NCI-H82 treated with DMSO at 0.1 percent for 48 hours (cell line): ENCODE data around the gene SMIM23.

Experiments
- DNase-seq: peaks from one replicate; lab custom pipeline; 2025; ENCODE audit not compliant: unreplicated experiment; lab: John Stamatoyannopoulos, UW

Gene SMIM23

DNA sequence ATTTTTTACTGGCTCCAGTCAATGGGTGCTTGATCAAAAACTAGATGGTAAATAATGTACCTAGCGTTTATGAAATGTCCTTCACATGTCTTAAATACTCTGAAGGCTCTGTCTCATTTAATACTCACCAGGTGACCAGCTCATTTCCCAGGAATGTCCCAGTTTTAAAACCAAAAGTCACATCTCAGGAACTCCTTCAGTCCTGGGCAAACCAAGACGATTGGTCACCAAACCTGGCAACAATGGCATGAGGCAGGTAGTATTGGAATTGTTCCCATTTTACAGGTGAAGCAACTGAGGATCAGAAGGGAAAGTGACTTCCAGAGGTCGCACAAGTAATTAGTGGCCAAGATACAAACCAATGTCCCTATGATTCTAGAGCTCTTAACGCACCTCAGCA, 27.7 kb downstream of the SMIM23 start:
- DNase-seq, result no peak

DNA sequence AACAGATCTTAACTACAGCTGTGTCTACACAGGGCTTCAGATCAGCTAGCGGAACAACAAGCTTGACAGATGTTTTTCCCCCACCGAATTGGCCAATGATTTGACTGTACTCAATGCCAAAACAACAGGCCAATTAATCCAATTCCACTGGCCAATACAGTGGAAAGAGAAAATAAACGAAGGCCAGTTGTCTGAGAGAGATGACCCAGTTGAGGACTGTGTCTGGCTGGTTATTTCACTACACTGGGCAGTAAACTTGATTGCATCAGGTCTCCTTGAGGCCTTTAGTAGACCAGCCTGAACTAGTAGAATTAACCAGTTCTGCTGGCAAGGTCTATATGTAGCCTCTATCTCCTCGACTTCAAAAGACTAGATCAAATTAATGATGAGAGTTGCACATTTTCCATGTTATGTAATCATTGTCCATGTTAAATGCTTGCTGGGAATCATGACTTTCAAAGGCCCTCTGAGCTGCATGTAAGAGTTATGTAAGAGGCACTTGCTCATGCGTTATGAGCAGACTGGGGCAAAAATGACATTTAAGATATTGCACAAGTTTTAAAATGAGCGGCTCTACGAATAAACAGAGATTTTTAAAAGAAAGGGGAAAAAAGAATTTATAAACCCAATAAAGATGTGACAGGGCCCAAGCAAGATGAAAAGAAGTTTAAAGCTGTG, 28.3 kb downstream of the SMIM23 start:
- DNase-seq, result no peak

DNA sequence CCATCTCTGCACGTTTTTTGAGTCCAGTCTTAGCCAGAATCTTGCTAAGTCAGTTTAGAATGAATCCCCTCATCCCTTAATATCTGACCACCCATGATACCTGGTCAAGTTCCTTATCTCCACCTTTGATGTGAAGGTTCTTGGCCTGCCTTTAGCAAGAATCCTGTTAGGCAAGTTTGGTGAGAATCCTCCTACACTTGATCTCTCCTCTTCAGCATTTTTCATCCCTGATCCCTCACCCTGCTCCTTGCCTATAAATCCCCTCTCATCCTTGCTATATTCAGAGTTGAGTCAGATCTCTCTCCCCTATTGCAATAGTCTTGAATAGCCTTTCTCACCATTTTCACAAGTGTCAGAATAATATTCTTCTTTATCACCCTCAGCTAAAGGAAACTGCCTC, 31.0 kb downstream of the SMIM23 start:
- DNase-seq, result no peak

DNA sequence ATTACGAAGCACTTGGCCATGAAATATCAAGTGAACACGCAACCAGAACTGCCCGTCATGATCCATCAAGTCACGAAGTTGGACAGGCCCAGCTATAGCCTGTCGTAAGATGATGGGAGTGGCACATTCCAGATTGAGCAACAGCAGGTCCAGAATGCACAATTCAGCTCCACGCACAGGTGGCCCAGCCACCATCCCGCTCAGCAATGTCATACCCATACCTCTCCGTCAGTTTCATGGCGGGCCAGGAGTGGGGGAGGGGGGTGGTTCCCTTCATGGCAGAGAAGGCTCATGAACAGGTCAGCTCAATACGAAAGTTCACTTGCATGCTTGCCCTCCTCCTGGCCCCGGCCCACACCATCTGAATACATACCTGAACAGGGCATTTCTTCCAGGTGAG, 34.9 kb downstream of the SMIM23 start:
- no peak for DNase-seq

DNA sequence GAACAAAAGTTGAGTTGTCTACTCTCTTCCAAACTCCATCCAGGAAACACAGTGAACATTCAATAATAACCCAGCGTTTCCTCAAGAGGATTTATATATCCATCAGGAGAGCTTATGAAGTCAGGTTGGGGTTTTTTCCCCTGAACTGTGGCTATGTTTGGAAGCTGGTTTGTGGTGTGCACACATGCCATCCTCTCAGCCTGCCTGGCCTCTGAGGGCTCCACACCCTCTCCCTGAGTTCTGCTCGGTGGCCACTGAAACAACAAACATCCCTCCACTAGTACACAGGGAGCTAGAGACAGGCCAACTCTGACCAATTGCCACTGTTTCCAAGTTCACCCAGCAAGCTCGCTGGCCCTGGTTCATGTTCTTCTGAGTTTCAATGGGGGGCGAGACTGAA, 35.7 kb downstream of the SMIM23 start:
- no peak for DNase-seq

DNA sequence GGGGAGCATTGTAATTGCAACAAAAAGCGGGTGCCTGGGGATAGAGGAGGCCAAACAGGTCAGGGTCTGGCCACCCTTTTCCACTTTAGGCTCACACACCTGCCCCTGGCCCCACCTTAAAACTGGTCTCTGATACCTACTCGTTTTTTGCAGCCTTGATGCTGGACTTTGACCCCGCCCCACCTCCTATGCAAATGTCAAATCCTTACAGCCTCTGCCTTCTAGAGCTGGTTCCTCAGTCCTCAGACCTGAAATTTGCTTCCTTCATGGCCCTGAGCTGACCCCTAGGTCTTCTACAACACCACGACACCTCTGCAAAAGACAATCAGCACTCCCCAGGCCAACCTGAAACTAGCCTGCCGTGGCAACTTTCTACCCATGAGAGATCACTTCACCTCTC, 37.7 kb downstream of the SMIM23 start:
- DNase-seq, result no peak

DNA sequence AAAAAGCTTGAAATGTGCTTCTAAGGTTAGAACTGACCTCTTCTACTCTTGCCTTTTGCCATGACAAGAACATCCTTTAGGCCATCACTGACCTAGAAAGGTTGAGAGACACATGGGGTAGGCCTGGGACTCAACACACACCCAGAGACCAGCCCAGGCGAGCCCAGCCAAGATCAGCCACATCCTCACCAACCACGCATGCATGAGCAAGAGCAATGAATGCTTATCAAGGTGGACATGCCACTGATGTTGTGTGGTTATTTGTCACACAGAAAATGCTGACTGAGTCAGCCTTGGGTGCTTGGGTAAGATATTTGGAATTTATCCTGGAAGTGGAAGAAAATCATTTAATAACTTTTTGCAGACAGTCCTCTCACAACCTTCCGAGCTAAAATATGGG, 39.4 kb downstream of the SMIM23 start:
- no peak for DNase-seq

DNA sequence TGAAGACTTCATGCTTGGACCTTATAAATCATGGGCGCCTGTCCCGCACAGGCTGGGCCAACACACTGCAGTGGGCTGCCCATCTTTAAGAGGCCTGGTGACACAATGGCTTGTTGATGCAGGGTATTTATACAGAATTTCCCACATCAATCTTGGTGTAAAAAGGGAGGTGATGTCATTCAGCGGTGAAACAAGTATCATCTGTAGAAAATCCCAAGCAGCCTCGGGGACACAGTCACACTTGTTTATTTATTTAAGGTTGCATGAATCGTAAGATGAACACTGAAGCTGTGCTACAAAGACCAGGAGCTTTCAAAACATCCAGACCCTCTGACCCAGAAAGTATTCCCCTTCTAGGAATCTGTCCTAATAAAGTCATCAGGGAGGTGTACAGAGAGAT, 40.5 kb downstream of the SMIM23 start:
- DNase-seq, result no peak

DNA sequence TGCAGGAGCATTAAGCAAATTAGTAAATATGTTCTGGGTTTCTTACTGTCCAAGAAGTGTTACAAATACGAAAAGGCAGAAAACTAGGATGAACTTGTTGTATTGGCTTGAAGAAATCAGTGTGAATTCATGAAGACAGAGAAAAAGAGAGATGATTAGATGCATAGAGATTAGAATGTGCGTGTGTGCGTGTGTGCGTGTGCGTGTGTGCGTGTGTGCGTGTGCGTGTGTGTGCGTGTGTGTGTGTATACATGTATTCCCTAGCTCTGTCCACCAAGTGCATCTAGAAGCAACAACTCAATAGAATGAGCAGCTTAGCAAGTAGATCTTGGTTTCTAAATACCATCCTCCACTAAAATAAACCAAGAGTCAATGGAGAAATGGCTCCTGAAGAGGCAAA, 41.5 kb downstream of the SMIM23 start:
- DNase-seq, result no peak

DNA sequence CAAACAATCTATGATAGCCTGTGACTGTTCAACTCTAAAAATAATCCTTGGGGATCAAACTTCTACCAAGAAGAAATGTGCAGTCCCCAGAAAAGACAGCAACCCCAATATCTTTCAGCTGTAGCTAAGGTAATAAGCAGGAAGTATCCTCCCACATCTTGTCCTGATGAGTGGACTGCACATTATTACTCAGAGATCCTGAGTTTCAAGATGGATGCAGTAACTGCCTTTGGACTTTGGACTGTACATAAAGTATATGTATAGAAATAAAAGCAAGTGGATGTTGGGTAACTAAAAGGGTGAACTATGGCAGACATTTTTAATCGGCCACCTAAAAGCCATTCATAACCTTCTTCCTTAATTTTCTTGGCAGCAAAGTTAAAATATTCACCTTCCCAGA, 45.1 kb downstream of the SMIM23 start:
- no peak for DNase-seq

DNA sequence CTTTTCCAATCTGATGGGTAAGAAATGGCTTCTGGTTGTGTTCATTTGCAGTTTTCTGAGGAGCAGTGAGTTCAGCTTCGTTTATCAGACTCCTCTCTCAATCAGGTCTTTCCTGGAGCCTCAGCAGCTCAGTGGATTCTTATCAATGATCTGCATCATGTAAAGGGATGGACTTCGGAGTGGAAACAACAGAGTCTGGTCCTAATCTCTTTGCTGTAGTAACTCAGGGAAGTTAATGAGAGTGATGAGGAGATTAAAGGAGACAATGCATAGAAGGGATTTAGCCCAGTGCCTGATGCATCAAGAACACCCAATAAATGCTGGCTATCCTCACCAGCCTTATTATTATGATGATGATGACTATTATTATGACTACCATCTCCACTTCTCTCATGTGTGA, 47.2 kb downstream of the SMIM23 start:
- no peak for DNase-seq

DNA sequence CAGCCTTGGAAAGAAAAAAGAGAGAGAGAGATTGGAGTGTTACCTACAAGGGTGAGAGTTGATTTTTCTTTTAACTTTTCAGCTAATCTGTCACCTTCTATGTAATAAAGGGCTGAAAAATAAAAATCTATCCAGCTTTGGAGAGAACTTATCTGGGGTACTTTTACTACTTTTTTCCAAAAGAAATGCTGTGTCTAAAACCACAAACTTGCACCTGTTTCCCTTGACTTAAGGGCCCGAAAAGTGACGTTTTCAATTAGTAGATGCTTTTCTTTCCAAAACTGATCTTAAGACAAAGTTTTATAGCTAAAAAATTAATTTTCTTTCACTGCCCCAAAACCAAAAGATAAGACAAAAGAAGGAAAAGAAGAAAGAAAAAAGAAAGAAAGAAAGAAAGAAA, 48.8 kb downstream of the SMIM23 start:
- no peak for DNase-seq

DNA sequence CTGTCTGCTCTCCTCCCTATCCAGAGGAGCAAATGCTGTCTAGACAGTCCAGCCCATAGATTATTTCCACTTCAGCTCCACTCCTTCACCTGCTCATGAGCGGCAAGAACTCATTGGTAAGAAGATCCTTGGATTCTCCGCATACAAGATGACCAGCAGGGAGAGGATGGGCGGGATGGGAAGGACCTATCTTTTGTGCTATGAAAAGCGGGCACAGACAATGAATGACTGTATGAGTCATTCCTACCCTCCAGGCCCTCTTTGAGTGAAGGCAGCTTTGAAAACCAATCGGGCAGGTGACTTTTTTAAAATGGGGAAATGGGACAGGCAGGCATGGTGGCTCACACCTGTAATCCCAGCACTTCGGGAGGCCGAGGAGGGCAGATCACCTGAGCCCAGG, 49.4 kb downstream of the SMIM23 start:
- no peak for DNase-seq

DNA sequence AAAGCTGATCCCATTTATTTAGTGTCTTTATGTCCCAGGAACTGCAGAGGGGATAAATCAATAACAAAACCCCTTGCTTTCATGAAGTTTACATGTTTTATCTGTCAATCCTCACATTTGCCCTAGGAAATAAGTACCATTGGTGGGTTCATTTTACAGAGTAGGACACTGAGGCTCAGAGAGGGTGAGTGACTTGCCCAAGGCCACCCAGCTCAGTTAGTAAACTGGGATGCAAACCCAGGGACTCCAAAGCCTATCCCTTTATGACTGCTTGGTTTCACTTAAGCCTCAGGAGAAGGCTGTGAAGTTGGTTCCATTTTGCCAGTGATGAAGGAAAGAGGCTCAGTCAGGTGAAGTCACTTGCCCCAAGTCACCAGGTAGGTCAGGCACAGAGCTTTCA, 51.9 kb downstream of the SMIM23 start:
- DNase-seq, result no peak

DNA sequence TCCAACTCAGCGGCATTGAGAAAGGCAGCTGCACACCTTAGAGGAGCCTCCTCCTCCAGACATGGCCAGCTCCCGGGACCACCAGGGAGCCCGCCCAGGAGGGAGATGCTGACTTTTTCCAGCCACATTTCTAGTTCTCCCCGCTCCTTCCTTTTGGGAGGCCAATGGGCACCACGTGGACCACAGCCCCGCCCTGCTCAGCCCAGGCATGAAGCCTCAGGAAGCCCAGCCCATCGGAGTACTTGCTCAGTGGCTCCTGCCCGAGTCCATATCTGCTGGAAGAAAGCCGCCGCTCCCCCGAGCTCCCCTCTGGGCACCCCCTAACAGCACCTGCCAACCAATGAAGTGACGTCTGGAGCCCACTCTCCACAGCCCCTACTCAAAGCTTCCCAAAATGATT, 52.4 kb downstream of the SMIM23 start:
- DNase-seq, result no peak

DNA sequence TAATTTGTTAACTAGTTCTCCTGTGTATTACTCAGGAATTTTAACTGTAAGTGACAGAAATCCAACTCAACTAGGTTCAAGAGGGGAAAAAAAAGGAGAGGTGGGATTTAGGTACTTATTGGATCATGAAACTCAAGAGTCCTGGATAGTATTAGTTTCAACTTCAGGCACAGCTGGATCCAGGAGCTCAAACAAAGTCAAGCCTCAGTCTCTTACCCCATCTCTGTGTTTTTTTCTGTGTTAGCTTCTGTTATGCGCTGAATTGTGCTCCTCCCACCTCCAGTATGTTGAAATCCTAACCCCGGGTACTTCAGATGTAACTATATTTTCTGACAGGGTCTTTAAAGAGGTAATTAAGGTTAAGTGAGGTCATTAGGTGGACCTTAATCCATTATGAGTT, 53.5 kb downstream of the SMIM23 start:
- DNase-seq, result no peak

DNA sequence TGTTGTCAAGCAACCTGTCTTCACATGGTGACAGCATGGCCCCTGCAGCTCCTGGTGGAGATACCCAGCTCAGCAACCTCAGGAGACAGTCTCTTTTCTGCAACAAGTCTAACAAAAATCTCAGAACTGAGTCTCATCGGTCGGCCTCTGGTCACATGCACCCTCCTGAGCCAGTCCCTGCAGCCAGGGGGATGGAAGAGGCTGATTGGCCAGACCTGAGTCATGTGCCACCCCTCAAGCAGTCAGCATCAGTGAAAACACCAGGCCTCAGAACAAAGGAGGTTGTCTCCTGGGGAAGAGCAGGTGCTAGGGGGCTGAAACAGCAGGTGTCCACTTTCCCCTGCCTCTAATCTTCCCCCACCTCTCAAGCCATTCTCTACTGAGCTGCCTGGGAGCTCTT, 54.4 kb downstream of the SMIM23 start:
- no peak for DNase-seq
